HepG2 (cell line): Measurements from ENCODE around the gene C2CD4A. TPM values are rescaled to one million over a fixed set of nuclear protein-coding genes. Genes with fewer than 3 reads are reported as not detected.

Source experiments
- BHLHE40 ChIP-seq: IDR thresholded peaks from 2 replicates; pipeline ENCODE4 v1.6.1; 2011; ENCODE audit warnings: low read length, improper control_type of control experiment
- BRCA1 ChIP-seq: sonication (generic); formaldehyde crosslinking; IDR thresholded peaks from 2 replicates; pipeline ENCODE4 v1.4.0; 2020; ENCODE audit warnings: missing genetic modification reagents
- CBX2 ChIP-seq, 2 experiments: fragments of 200-600 bp in 1 of 2; sonication (generic); formaldehyde crosslinking in 1 of 2; IDR thresholded peaks; 2 replicates each; pipeline versions ENCODE4 v1.7.0 to v1.8.1; 2018 to 2022; ENCODE audit warnings: low read depth in 2 of 2, low read length in 1 of 2, mild to moderate bottlenecking in 1 of 2, missing genetic modification reagents in 1 of 2
- CENPT ChIP-seq: sonication (generic); formaldehyde crosslinking; IDR thresholded peaks from 2 replicates; pipeline ENCODE4 v1.8.0; 2022; ENCODE audit warnings: low read depth, mild to moderate bottlenecking, moderate library complexity, missing genetic modification reagents
- GTF2F1 ChIP-seq: fragments of 150-350 bp; IDR thresholded peaks from 2 replicates; pipeline ENCODE4 v1.6.1; 2014; ENCODE audit warnings: low read length
- MED13 ChIP-seq: sonication (generic); formaldehyde crosslinking; IDR thresholded peaks from 2 replicates; pipeline ENCODE4 v1.5.0; 2020; ENCODE audit warnings: missing genetic modification reagents
- POLR2A ChIP-seq, 2 experiments: IDR thresholded peaks; 2 replicates each; pipeline ENCODE4 v1.6.1; 2011; ENCODE audit warnings: low read depth in 2 of 2, low read length in 2 of 2, mild to moderate bottlenecking in 1 of 2, moderate library complexity in 1 of 2; ENCODE audit not compliant: insufficient read depth in 1 of 2
- REL ChIP-seq: sonication (generic); formaldehyde crosslinking; conservative IDR thresholded peaks from 2 replicates; pipeline ENCODE4 v1.8.0; 2022; ENCODE audit warnings: mild to moderate bottlenecking, missing genetic modification reagents, moderate library complexity
- SIX1 ChIP-seq: sonication (generic); formaldehyde crosslinking; IDR thresholded peaks from 2 replicates; pipeline ENCODE4 v1.4.0; 2020; ENCODE audit warnings: missing genetic modification reagents, borderline replicate concordance
- SMAD9 ChIP-seq: sonication (generic); formaldehyde crosslinking; IDR thresholded peaks from 2 replicates; pipeline ENCODE4 v1.5.1; 2020; ENCODE audit warnings: mild to moderate bottlenecking, missing genetic modification reagents
- TAF15 ChIP-seq: fragments of 200-400 bp; formaldehyde crosslinking; IDR thresholded peaks from one replicate; pipeline ENCODE4 v1.6.1; 2018; ENCODE audit warnings: mild to moderate bottlenecking, low read depth, low read length; ENCODE audit not compliant: poor library complexity, severe bottlenecking
- ZNF589 ChIP-seq: sonication (generic); formaldehyde crosslinking; conservative IDR thresholded peaks from 2 replicates; pipeline ENCODE4 v1.8.0; 2022; ENCODE audit warnings: mild to moderate bottlenecking, moderate library complexity, missing genetic modification reagents
- ZNF724P ChIP-seq: sonication (generic); formaldehyde crosslinking; IDR thresholded peaks from 2 replicates; pipeline ENCODE4 v1.8.0; 2022; ENCODE audit warnings: missing genetic modification reagents, borderline replicate concordance
- polyA plus RNA-seq, 8 experiments: library from polyadenylated mRNA; depleted of rRNA in 3 of 8; stranded (reverse) in 7 of 8; unstranded in 1 of 8; fragments of >200 nt; fragmentation: Illumina TruSeq in 4 of 8; extraction: Trizol in 4 of 8; gene quantifications; 2 replicates each; pipeline versions ENCODE4 v1.2.1 to v1.2.3, GENCODE V29; 2011 to 2016; ENCODE audit warnings: low read depth in 4 of 8, missing spikeins in 1 of 8, mixed read lengths in 1 of 8; ENCODE audit not compliant: insufficient read depth in 1 of 8
- total RNA-seq, 5 experiments: library from RNA; depleted of rRNA; stranded (reverse); fragments of >200 nt; fragmentation: Illumina TruSeq; extraction: Trizol; gene quantifications; 2 replicates each; pipeline ENCODE4 v1.2.3, GENCODE V29; 2016; ENCODE audit warnings: low read depth in 1 of 5
- TF ChIP-seq, protein P1 (sequence below): sonication (generic); formaldehyde crosslinking; IDR thresholded peaks from 2 replicates; pipeline ENCODE4 v1.9.0; 2021; ENCODE audit warnings: missing genetic modification reagents, mild to moderate bottlenecking, borderline replicate concordance
- TF ChIP-seq, protein P2 (sequence below): fragments of 450-650 bp; IDR thresholded peaks from 2 replicates; pipeline ENCODE4 v1.6.1; 2017; ENCODE audit warnings: mild to moderate bottlenecking
- TF ChIP-seq, protein P3 (sequence below): sonication (generic); formaldehyde crosslinking; IDR thresholded peaks from 2 replicates; pipeline ENCODE4 v1.4.0; 2020; ENCODE audit warnings: missing genetic modification reagents, borderline replicate concordance
- TF ChIP-seq, protein P4 (sequence below): sonication (generic); formaldehyde crosslinking; IDR thresholded peaks from 2 replicates; pipeline ENCODE4 v1.4.0; 2020; ENCODE audit warnings: missing genetic modification reagents, mild to moderate bottlenecking, borderline replicate concordance

Gene C2CD4A
- total and polyA plus RNA-seq, 2 of the 13 experiments (the other 11 are each of a cell fraction or from before 2014, with no cell fraction given): 0.20 TPM; not detected in 1

DNA sequence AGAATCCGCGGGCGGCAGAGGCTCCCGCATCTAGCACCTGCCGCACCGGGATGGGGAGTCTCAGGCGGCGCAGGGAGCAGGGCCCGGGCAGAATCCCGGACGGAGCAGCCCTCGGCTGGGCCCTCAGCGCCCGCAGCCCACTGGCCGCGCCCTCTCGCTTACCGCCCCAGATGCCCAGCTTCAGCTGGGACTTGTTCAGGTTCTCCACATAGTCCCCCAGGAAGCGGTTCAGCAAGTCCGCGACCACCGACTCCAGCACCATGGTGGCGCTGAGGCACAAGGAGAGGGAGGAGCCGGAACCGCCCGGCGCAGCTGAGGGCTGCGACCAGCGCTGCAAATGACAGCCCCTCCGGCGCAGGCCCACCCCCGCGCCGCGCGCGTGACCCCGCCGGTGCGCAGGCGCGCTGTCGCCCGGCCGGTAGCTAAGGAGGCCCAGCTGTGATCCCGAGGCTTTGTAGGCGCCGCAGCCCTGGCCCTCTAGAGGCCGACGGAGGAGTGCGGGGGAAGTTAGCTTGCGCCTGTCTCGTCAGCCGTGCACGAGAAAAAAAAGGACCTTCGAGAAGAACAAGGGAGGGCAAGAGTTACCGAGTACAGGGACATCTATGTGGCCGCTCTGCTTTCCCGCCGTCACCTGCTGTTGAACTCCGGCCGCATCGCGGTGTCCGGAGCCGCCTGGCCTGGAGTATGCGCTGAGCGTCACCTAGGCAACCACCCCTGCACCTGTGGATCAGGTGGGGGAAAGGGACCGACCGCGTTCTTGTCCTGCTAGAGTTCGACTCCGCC, 6.5 kb upstream of the C2CD4A start, which contains the start of gene VPS13C (continued):
- TF ChIP-seq BRCA1 (CRISPR knock-in tag) (peak; percentile 82; the same call in 1 of the 2 replicates), TAF15 (no peak), SIX1 (CRISPR knock-in tag) (peak; percentile 39; the same call in 1 of the 2 replicates), BHLHE40 (peak; percentile 87), SMAD9 (CRISPR knock-in tag) (0 out of 2 replicates have a peak, but pooled peaks have one; percentile 16), ZNF724P (CRISPR knock-in tag) (peak; percentile 29; the same call in 1 of the 2 replicates), POLR2A (IDR thresholded peaks at IDR 0.05; ENCODE audit: insufficient read depth in 1 of 2, low read depth in 2 of 2, low read length in 2 of 2) (peak; percentile 66 to 84), CBX2 (IDR thresholded peaks at IDR 0.05; ENCODE audit: low read depth, low read length) (no peak), CBX2 (CRISPR knock-in tag; IDR thresholded peaks at IDR 0.05; ENCODE audit: low read depth) (no peak), REL (CRISPR knock-in tag) (peak; percentile 74; the same call in 1 of the 2 replicates), GTF2F1 (no peak), CENPT (0 out of 2 replicates have a peak, but pooled peaks have one; percentile 45), ZNF589 (CRISPR knock-in tag) (no peak), MED13 (peak; percentile 49; the same call in 1 of the 2 replicates)
- TF ChIP-seq, protein P1, sequence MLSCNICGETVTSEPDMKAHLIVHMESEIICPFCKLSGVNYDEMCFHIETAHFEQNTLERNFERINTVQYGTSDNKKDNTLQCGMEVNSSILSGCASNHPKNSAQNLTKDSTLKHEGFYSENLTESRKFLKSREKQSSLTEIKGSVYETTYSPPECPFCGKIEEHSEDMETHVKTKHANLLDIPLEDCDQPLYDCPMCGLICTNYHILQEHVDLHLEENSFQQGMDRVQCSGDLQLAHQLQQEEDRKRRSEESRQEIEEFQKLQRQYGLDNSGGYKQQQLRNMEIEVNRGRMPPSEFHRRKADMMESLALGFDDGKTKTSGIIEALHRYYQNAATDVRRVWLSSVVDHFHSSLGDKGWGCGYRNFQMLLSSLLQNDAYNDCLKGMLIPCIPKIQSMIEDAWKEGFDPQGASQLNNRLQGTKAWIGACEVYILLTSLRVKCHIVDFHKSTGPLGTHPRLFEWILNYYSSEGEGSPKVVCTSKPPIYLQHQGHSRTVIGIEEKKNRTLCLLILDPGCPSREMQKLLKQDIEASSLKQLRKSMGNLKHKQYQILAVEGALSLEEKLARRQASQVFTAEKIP (CRISPR knock-in tag): no peak
- TF ChIP-seq, protein P2, sequence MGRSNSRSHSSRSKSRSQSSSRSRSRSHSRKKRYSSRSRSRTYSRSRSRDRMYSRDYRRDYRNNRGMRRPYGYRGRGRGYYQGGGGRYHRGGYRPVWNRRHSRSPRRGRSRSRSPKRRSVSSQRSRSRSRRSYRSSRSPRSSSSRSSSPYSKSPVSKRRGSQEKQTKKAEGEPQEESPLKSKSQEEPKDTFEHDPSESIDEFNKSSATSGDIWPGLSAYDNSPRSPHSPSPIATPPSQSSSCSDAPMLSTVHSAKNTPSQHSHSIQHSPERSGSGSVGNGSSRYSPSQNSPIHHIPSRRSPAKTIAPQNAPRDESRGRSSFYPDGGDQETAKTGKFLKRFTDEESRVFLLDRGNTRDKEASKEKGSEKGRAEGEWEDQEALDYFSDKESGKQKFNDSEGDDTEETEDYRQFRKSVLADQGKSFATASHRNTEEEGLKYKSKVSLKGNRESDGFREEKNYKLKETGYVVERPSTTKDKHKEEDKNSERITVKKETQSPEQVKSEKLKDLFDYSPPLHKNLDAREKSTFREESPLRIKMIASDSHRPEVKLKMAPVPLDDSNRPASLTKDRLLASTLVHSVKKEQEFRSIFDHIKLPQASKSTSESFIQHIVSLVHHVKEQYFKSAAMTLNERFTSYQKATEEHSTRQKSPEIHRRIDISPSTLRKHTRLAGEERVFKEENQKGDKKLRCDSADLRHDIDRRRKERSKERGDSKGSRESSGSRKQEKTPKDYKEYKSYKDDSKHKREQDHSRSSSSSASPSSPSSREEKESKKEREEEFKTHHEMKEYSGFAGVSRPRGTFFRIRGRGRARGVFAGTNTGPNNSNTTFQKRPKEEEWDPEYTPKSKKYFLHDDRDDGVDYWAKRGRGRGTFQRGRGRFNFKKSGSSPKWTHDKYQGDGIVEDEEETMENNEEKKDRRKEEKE: no peak
- TF ChIP-seq, protein P3, sequence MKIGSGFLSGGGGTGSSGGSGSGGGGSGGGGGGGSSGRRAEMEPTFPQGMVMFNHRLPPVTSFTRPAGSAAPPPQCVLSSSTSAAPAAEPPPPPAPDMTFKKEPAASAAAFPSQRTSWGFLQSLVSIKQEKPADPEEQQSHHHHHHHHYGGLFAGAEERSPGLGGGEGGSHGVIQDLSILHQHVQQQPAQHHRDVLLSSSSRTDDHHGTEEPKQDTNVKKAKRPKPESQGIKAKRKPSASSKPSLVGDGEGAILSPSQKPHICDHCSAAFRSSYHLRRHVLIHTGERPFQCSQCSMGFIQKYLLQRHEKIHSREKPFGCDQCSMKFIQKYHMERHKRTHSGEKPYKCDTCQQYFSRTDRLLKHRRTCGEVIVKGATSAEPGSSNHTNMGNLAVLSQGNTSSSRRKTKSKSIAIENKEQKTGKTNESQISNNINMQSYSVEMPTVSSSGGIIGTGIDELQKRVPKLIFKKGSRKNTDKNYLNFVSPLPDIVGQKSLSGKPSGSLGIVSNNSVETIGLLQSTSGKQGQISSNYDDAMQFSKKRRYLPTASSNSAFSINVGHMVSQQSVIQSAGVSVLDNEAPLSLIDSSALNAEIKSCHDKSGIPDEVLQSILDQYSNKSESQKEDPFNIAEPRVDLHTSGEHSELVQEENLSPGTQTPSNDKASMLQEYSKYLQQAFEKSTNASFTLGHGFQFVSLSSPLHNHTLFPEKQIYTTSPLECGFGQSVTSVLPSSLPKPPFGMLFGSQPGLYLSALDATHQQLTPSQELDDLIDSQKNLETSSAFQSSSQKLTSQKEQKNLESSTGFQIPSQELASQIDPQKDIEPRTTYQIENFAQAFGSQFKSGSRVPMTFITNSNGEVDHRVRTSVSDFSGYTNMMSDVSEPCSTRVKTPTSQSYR (CRISPR knock-in tag): no peak
- TF ChIP-seq, protein P4, sequence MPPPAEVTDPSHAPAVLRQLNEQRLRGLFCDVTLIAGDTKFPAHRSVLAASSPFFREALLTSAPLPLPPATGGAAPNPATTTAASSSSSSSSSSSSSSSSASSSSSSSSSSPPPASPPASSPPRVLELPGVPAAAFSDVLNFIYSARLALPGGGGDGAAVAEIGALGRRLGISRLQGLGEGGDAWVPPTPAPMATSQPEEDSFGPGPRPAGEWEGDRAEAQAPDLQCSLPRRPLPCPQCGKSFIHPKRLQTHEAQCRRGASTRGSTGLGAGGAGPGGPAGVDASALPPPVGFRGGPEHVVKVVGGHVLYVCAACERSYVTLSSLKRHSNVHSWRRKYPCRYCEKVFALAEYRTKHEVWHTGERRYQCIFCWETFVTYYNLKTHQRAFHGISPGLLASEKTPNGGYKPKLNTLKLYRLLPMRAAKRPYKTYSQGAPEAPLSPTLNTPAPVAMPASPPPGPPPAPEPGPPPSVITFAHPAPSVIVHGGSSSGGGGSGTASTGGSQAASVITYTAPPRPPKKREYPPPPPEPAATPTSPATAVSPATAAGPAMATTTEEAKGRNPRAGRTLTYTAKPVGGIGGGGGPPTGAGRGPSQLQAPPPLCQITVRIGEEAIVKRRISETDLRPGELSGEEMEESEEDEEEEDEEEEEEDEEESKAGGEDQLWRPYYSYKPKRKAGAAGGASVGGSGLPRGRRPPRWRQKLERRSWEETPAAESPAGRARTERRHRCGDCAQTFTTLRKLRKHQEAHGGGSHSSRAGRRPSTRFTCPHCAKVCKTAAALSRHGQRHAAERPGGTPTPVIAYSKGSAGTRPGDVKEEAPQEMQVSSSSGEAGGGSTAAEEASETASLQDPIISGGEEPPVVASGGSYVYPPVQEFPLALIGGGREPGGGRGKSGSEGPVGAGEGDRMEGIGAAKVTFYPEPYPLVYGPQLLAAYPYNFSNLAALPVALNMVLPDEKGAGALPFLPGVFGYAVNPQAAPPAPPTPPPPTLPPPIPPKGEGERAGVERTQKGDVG (CRISPR knock-in tag): 0 out of 2 replicates have a peak, but pooled peaks have one; percentile 53
